Neural crest cell (in vitro differentiated cells): ENCODE data around the gene TFEB. TPM values are rescaled to one million over a fixed set of nuclear protein-coding genes. Genes with fewer than 3 reads are reported as not detected.

ENCODE experiments used
- DNase-seq: peaks from one replicate; pipeline ENCODE4 v3.0.0; 2021; ENCODE audit warnings: low read depth, mixed read lengths, low spot score
- H3K27ac Mint-ChIP-seq: one replicate; pipeline ENCODE4 v1.8.0; 2021; ENCODE audit warnings: mild to moderate bottlenecking, mixed read lengths; ENCODE audit not compliant: unreplicated experiment
- H3K27me3 Mint-ChIP-seq: 2 replicates; pipeline ENCODE4 v1.8.0; 2021; ENCODE audit warnings: low read depth, mild to moderate bottlenecking, mixed read lengths
- H3K36me3 Mint-ChIP-seq: 2 replicates; pipeline ENCODE4 v1.8.0; 2021; ENCODE audit warnings: low read depth, mild to moderate bottlenecking, mixed read lengths
- H3K4me1 Mint-ChIP-seq: 2 replicates; pipeline ENCODE4 v1.8.0; 2021; ENCODE audit warnings: mixed read lengths
- H3K4me3 Mint-ChIP-seq: one replicate; pipeline ENCODE4 v1.8.0; 2021; ENCODE audit warnings: mild to moderate bottlenecking, mixed read lengths
- H3K9me3 Mint-ChIP-seq: 2 replicates; pipeline ENCODE4 v1.8.0; 2021; ENCODE audit warnings: mixed read lengths
- total RNA-seq: library from RNA; stranded (reverse); gene quantifications from 2 replicates; pipeline ENCODE4 v1.2.1, GENCODE V29; 2021
- TF ChIP-seq, protein P1 (sequence below): fragments of 200-600 bp; sonication (generic); conservative IDR thresholded peaks from 2 replicates; pipeline ENCODE4 v1.5.0; 2021; ENCODE audit warnings: antibody characterized with exemption, mild to moderate bottlenecking

Gene TFEB
- total RNA-seq, 1 donor from 2014 or later, result 1.3 TPM

- no peak overlapping the region for H3K4me3 Mint-ChIP-seq
- DNase-seq, result no peak
- no peaks in the 10 kb centered on the region for H3K27me3 Mint-ChIP-seq
- no peak overlapping the region for H3K27ac Mint-ChIP-seq
- TF ChIP-seq, protein P1, sequence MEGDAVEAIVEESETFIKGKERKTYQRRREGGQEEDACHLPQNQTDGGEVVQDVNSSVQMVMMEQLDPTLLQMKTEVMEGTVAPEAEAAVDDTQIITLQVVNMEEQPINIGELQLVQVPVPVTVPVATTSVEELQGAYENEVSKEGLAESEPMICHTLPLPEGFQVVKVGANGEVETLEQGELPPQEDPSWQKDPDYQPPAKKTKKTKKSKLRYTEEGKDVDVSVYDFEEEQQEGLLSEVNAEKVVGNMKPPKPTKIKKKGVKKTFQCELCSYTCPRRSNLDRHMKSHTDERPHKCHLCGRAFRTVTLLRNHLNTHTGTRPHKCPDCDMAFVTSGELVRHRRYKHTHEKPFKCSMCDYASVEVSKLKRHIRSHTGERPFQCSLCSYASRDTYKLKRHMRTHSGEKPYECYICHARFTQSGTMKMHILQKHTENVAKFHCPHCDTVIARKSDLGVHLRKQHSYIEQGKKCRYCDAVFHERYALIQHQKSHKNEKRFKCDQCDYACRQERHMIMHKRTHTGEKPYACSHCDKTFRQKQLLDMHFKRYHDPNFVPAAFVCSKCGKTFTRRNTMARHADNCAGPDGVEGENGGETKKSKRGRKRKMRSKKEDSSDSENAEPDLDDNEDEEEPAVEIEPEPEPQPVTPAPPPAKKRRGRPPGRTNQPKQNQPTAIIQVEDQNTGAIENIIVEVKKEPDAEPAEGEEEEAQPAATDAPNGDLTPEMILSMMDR, result no peak
- H3K9me3 Mint-ChIP-seq, result no peaks in the 10 kb centered on the region
- H3K4me1 Mint-ChIP-seq, result peaks cover 5% of the 10 kb centered on the region
- no peaks in the 10 kb centered on the region for H3K36me3 Mint-ChIP-seq
These were observed 18.7 kb downstream of the TFEB start for GRCh38 chr6:41716516-41717391.

- Mint-ChIP-seq H3K4me1 (peaks cover 5% of the 10 kb centered on the region), H3K27me3 (no peaks in the 10 kb centered on the region), H3K27ac (no peak overlapping the region)
These were observed 19.5 kb downstream of the TFEB start for GRCh38 chr6:41715795-41716515.

DNA sequence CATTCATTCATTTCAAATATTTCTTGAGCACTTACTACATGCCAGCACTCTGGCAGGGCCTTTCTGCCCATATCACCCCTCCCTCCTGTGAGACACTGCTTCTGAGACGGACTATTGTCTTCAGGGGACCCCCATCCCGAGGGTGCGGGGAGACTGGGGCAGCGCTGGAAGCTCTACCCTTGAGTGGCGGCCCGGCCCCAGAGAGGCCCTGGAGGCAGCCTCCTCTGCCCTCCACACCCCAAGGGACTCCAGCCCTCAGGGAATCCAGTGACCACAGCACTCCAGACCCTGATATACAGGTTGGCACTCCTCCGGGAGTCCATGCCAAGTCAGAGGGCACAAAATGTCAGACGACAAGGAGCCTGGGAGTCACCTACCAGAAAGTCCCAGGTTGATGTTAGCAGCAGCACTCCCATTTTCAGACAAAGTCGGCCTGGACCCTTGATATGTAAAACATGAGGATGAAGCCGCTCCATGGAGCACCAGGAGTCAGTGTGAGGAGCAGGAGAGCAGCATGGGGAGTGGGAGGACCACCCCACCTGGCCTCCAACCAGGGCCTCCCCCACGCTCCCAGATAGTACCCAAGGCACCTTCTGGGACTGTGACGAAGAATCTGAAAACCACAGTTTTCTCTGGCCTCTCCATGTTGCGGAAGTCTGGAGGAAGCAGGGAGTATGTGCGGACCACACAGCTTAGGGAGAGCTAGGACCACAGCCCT lies 20.7 kb downstream of the TFEB start:
- TF ChIP-seq, protein P1, result no peak
- no peaks in the 10 kb centered on the region for H3K27me3 Mint-ChIP-seq
- no peaks in the 10 kb centered on the region for H3K9me3 Mint-ChIP-seq
- H3K36me3 Mint-ChIP-seq, result no peaks in the 10 kb centered on the region
- H3K4me1 Mint-ChIP-seq, result peaks cover 5% of the 10 kb centered on the region
- no peak for DNase-seq
- H3K4me3 Mint-ChIP-seq, result no peak overlapping the region
- H3K27ac Mint-ChIP-seq, result no peak overlapping the region

More at GRCh38 chr6:41715795-41716515, 19.5 kb downstream of the TFEB start:
- Mint-ChIP-seq H3K9me3 (no peaks in the 10 kb centered on the region), H3K4me3 (no peak overlapping the region), H3K36me3 (no peaks in the 10 kb centered on the region)
- TF ChIP-seq, protein P1, result no peak
- DNase-seq, result no peak

- DNase-seq, result no peak
- TF ChIP-seq, protein P1, result no peak
- no peaks in the 10 kb centered on the region for H3K36me3 Mint-ChIP-seq
- H3K9me3 Mint-ChIP-seq, result no peaks in the 10 kb centered on the region
- no peak overlapping the region for H3K4me3 Mint-ChIP-seq
- no peak overlapping the region for H3K27ac Mint-ChIP-seq
- H3K27me3 Mint-ChIP-seq, result peaks cover 6% of the 10 kb centered on the region
- no peaks in the 10 kb centered on the region for H3K4me1 Mint-ChIP-seq
These were observed 21.6 kb downstream of the TFEB start for GRCh38 chr6:41713650-41714291.

DNA sequence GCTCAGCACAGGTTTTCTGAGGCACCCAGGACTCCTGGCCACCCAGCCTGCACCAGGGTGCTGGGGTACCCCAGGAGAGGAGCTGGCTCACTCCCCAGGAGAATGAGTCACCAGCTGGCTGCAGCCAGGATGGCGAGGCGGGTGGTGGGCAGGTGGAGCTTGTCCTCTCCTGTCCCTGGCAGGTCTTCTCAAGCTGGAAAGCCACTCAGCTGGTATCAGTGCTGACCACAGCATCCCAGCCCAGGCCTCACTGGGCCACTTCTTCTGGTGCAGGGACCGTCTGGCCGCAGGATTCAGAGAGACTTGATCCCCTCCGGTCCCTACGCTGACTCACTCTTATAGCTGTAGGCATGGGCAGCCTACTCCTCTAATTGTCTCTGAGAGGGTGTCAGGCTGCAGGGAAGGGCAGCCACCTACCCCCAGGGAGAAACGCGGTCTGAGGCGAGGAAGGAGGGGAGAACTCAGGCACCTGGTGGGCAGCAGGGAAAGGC lies 22.2 kb downstream of the TFEB start:
- no peak for DNase-seq
- no peak overlapping the region for H3K27ac Mint-ChIP-seq
- TF ChIP-seq, protein P1, result no peak
- H3K4me1 Mint-ChIP-seq, result no peaks in the 10 kb centered on the region
- H3K9me3 Mint-ChIP-seq, result no peaks in the 10 kb centered on the region
- H3K4me3 Mint-ChIP-seq, result no peak overlapping the region
- peaks cover 6% of the 10 kb centered on the region for H3K27me3 Mint-ChIP-seq
- no peaks in the 10 kb centered on the region for H3K36me3 Mint-ChIP-seq
